HG02571 (cell line): ENCODE results near the gene WWC2.
A peak's percentile ranks its signal among the peaks of the same experiment; 100 is the strongest.
"Not testable (repeated sequence)": the region's sequence is repeated elsewhere in the genome, so short reads cannot be mapped to it uniquely, and the experiment has no call there.

Experiments
- ATAC-seq: cut with Tn5 transposase; IDR thresholded peaks from one replicate; pipeline ENCODE4 v1.9.1; 2021; ENCODE audit warnings: mild to moderate bottlenecking, moderate library complexity; ENCODE audit not compliant: unreplicated experiment

Gene WWC2

DNA sequence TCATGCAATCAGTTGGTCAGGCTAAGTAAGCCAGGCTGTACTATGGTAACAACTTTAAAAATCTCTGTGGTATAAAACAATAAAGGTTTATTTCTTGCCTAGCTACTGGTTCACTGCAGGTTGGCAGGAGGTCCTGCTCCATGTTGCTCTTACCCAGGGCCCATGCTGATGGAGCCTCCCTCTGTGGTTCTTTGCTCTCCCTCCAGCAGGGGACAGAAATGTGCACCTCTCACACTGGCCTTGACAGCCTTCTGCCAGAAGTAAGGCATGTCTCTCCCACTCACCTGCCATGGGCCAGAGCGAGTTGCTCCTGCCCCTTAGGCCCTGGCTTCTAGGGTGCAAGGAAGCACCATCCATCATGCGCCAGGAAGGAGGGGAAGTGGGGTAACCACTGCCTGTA, 189.9 kb downstream of the WWC2 start:
- ATAC-seq, result no peak

DNA sequence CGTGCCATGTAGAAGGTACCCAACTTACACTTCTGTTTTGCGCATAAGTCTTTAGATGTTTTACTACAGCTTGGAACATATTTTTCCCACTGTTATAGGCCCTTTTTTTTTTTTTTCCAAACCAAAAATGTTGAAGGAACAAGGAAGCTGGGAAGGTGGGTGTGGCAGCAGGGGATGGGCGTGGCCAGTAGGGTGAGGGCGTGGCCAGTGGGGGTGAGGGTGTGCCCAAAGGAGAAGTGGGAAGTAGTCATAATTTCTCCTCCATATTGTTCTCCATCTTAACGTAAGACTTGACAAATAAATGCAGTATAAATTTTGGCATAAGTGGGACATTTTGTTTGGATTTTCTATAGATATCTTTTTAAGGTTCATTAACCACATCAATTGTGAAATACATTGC, 190.6 kb downstream of the WWC2 start:
- ATAC-seq, result no peak

DNA sequence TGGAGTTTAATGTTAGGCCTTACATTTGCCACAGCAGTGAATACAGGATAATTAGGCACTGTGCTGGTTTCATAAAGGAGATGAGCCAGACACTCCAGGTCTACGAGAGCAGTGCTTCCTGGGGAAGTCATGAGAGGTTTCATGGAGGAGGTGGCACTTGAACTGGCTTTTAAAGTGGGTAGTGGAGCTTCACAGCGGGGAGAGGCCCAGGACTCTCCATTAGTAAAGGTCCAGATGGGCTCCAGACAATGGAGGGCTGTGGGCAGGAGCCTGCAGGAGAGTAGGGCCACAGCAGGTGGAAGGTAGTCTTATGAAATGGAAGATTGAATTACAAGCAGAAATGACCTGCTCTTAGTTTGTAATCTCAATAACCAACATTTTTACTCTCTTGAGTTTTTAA, 192.0 kb downstream of the WWC2 start:
- ATAC-seq, result no peak

DNA sequence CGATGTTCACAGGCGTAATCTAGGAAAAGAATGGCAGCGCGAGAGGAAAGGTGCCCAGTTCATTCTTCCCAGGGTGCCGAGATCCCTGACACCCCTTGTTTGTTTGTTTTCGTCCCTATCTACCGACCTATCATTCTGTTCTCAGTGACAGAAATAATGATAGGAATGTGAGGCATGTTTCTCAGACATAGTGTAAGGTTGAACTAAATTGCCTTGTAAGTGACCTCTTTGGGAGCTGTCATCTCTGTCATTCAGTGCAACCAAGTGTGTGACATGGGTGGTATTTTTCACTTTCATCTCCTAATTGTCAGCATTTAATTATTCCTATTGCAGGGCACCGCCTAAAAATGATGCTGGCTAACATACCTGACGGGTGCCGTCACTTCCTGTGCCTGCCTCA, 196.7 kb downstream of the WWC2 start:
- no peak for ATAC-seq

DNA sequence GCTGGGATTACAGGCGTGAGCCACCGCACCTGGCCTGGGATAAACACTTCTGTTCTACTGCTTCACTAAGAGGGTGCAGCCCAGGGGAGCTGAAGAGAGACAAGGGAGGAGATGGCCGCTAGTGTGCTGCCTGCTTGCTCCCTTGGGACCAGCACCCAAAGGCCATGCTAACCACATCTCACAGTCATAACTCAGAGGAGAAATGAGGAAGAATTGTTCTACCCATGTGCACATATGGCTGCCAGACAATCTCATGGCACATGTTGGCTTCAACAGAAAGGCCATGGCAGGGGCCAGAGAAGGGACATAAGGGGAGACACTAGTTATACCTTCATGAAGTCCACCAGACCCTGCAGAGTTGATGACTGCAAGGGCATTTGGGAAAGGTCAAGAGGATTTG, 198.6 kb downstream of the WWC2 start:
- peak; percentile 81 for ATAC-seq

DNA sequence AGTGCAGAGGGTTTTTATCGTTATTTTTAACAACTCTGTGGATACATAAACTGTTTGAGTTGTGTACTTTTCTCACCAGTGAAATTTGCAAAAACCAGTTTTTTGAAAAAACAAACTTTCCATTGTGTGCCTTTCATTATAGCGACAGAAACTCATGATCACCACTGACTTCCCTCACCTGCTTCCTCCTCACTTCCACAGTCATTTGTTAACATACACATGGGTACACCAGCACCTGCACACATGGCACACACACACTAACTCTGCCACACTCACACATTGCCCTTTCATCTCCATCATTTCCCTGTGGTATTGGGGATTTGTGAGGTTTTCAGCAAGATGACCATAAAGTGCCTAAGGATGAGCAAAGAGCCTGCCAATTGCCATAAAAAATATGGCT, 200.4 kb downstream of the WWC2 start:
- no peak for ATAC-seq

DNA sequence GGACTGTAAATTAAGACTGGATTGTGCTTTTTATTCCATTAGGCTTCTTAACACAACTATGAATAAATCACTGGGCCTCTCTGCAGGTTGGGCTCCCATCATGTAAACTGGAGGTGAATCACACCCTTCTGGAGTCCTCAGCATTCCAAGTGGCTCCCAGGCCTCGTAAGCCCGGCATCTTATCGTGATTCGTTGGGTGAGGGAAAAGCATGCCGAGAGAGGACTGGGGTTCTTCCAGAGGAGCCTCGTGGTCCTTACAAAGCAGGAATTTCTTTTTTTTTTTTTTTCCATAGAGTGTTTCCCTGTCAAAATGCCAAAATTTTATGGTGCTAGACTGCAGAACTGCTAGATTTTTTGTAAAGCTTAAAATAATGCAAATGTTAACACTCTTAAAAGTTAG, 201.0 kb downstream of the WWC2 start:
- ATAC-seq, result no peak

DNA sequence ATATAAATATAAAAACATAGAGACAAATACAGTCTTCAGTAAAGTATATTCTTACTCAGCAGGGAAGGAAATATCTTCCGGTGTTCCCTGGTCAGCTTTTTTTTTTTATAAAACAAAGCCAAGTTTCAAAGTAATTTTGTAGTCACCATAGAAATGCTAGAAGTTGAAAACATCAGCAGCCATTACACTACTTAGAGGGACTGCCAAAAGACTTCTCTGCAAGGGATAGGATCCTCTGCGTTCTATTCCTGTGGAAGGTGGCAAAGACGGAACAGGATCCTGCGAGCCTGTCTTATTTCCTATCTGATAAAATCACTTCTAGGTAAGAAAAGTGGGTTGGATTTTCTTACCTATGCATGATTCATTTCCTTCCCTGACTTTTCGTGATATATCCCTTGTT, 201.6 kb downstream of the WWC2 start:
- ATAC-seq, result no peak

DNA sequence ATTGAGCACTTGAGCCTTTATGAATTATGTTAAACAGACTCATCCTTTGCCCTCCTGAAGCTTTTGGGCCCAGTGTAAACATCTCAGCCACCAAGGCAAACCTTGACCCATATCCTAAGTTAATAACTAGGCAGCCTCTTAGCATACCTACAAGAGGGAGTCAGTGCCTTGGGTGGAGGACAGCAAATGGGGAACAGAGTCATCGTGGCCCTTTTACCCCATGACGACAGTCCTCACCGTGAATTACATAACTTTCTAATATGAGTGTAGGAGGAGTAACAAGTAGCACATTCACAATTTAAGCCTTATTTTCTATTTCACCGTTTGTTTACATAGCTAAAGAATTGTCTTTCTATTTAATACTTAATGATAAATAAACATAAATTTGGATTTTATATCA, 204.2 kb downstream of the WWC2 start:
- no peak for ATAC-seq

DNA sequence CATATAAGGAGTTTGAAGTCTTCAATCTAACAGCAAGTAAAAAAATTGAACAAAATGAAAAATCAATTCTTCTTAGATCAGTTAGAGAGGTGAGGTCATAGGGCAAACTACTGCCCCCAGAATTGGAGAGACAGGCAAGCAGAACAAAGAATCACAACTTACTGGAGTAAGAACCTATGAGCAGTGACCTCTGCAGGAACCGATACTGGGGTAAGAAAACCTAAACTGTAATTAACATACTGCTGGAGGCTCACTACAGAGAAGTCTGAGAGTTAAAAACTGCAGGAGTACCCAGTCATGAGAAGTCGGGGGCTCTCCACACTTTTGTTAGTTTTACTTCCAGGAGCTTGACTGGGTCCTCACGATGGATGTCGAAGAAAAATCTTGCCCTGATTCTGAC, 205.0 kb downstream of the WWC2 start:
- no peak for ATAC-seq

DNA sequence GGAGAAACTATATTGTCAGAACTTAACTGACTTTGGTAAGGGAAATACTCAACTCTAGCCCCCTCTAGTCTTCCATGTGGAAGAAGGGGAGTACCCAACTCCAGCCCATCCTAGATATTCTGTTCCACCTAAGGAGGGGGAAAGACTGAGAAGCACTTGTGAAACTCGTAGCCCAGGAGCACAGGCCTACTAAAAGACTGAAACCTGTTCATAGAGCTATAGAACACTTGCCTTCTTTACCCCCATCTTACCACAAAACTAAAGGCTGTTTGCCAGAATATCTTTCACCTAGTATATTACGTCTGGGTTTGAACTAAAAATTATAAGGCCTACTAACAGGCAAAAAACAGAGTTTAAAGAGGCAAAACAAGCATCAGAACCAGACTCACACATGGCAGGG, 205.5 kb downstream of the WWC2 start:
- no peak for ATAC-seq

DNA sequence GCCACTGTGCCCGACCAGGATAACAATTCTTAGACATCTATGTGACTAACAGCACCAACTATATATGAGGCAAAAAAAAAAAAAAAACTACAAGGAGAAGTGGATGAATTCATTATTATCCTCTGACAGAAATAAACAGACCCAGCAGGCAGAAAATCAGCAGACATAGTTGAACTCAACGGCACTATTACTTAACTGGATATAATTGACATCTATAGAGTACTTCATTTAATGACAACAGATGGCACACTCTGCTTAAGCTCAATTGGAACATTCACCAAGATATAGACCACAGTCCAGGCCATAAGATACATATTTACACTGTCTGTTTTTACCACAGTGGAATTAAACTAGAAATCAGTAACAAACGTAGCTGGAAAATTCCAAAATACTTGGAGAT, 207.8 kb downstream of the WWC2 start:
- ATAC-seq, result no peak

DNA sequence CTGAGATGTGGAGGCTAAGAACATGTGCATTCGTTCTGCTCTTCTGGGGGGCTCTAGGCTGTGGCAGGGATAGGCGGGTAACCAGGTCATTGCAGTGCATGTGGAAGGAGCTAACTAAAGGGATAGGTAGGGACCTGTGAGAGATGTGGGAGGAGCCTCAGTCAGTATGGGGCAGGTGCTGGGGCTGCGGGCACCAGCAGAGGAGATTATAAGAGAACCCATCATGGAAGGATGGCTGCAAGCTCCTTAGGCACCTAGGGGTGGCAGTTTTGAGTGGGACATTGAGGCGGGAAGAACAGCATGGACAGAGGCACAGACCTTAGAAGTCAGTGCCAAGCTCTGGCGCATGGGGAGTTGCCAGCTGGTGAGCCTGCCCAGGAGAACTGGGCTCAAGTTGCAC, 213.8 kb downstream of the WWC2 start:
- ATAC-seq, result no peak

DNA sequence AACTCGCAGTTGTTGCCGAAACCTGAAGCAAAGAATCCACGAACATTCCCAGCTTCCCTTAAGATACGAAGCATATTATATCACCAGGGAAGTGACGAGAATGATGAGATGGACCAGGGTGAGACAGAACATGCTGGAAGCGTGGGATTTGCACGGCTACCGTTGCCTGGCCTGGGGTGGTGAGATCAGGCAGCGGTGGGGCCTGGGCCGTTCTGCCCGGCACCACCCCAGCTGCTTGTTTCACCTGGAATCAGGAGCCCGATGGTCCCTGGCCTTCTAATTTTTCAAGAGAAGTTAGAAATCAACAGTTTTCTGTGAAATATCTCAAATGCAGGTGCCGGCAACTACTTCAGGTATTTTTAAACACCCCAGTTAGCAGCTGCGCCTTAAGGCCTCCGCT, 215.3 kb downstream of the WWC2 start:
- no peak for ATAC-seq

DNA sequence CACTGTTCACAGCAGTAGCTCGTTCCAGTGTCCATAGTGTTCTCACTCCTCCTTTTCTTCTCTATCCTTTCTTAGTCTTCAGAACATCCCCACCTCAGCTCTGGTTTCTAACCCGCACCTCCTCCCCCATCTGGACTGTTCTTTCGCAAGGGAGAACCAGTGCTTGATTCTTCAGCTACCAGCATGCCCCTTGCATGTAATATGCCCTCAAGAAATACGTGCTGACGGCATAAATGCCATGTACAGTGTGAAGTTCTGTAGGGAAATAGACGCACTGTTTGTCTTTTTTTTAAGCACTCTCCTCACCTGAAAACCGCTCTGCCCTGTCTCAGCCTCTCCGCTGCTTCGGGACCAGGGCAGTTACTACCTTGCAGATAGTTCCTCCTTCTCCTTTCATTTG, 215.7 kb downstream of the WWC2 start:
- no peak for ATAC-seq

DNA sequence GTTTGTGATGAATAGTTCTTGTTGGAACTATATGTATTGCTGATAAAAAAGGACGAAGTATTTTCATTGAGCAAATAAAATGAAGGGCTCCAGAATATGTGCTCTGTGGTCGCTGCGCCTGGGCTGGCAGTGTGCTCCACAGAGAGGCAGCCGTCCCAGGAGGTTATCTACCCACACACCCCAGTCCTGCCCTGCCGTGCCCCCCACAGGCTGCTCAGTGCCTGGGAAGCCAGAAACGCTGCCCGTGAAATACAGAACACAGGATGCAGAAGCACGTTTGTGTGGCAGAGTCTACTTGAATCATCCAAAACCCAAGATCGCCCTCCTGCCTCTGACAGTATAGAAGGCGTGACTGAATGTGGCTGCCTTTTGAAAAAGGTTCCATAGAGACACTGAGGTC, 219.6 kb downstream of the WWC2 start:
- no peak for ATAC-seq

DNA sequence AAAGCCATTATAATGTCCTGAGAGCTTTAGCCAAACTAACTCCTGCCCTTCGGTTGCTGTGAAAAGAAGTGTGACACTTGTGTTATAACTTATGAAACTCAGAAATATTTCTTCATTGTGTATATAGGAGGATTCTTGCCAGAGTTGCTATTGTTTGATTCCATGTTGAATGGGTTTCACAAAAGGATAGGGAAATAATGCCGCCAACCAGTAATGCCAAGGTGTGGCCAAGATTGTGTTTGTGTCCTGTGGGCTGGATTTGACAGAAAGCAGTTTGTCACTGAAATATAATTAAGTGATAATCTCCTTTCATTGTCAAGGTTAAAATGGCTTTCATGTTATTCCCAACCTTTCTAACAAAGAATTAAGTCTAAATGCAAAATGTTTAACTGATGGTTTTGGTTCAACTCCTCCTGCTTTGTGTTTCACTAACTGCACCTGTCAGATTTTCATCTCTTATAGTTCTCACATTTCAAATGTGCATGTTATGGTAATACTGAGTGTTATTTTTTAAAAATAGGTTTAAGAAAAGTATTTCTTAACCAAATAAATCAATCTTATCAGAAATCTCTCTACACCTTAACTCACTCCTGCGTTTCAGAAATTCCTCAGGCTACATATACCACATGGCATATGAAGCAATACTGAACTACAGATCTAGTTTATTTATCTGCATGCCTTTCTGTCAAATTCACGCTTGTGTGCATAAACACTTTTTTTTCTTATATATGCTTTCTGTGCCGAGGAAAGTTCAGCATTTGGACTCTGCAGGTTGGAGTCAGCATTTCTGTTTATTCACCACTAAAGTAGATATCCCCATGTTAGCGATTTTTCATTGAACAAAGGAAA, 221.4 kb downstream of the WWC2 start, which contains the start of gene CLDN22:
Gene CLDN22 (minus strand): TSS at position 66 of the 849 bp plus-strand sequence. CDS start 58 bp downstream, at position 8.
- ATAC-seq, result no peak

DNA sequence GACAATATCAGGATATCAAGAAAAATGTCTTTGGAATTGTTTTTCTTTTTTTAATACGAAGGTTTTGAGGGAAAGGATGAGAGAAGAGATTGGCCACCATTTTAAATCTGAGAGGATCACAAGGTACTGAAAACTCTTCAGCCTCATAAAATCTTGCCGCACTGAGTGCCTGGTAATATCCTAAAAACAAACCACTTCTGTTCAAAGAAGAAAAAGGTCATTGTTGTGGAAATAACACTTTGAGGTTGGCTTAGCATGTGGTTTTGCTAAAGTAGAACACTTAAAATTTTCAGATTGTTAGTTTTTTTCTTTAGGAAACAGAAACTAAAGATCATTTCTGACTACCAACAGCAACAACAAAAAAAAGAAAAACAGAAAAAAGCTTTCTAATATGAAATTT, 222.0 kb downstream of the WWC2 start:
- no peak for ATAC-seq

DNA sequence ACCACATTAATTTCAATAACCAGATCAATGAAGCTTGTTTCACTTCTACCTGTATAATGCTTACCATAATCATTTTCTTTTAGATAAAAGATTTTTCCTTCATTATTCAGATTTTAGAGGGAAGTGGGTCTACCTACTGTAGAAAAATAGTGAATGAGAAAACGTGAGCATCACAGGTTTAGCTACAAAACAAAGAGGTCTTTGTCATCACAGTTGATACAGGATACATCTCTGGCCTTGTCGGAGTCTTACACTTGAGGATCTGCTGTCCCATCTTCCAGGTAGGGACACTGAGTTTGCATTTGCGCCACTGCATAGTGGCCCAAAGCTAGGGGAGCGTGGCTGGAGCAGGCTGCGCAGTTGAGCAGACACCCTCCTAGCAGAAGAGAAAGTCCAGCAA, 222.5 kb downstream of the WWC2 start:
- no peak for ATAC-seq

DNA sequence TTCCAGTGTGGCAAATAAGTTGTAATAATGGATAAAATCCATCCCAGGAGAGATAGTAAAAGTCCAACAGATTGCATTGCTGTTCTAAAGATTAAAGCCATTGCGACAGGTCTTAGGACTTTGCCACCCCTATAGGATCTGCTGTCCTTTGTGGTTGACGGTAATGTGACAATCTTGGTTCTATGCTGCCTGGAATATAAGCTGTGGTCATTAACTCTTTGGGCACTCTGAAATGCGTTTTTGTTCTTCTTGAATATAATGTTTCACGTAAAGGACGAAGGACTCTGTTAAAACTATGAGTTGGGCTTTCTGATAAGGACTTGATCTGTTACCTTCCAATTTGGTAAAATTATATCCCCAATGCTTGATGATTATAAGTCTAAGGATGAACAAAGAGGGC, 223.3 kb downstream of the WWC2 start, which contains the start of gene CLDN24:
Gene CLDN24 (minus strand): TSS at position 101 of the 400 bp plus-strand sequence. CDS start 0 bp downstream, at position 101.
- no peak for ATAC-seq

DNA sequence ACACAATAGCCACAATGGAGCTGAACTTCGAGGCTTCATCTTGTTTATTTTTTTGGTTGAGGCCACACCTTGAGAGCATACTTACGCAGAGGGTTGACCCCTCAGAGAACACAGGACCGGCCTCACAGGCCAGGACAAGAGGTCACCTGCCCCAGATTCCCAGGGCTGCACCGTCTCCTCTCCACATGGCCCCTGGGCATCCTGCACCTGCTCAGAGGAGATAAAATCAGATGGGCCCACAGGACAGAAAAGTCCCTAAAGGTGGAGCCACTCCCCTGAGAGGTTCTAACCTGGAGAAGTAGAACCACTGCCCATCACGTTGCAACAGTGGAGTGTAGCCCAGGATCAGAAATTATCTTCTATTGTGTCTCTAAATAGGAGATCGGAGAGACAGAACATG, 224.2 kb downstream of the WWC2 start:
- ATAC-seq, result no peak

DNA sequence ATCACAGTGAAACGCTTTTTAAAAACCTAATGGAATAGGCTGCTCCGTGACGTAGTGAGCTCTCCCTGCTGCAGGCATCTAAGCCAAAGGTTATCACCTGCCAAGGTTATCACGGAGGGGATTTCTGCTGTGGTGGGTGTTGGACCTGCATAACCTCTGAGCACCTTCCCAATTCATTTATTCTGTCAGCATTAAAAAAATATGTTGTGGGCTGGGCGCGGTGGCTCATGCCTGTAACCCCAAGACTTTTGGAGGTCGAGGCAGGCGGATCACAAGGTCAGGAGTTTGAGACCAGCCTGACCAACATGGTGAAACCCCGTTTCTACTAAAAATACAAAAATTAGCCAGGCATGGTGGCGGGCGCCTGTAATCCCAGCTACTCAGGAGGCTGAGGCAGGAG, 225.0 kb downstream of the WWC2 start:
- ATAC-seq, result not testable (repeated sequence)

DNA sequence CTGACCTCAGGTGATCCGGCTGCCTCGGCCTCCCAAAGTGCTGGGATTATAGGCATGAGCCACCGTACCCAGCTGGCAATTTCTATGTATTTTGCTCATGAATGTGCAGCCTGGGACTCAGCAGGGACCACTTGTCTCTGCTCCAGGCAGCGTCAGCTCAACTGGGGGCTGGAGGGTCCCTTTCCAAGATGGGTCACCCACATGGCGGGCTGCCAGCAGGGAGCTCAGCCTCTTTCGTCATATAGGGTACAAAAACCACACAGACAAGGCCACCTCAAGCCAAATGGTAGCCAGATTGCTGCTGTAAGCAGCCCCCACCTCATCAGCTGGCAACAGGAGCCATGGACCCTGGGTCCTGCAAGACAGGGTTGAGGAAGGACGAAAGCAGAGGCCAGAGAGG, 225.6 kb downstream of the WWC2 start:
- no peak for ATAC-seq
